ENCODE data around the gene COG6. TPM values are rescaled to one million over a fixed set of nuclear protein-coding genes. Genes with fewer than 3 reads are reported as not detected.

Gene COG6
- total RNA-seq, 1 donor from 2014 or later, result 29.6 TPM

GRCh38 chr13:39737047-39737446, 81.6 kb downstream of the COG6 start:
- ATAC-seq (ENCODE audit: low read depth), result no peak
- DNase-seq, result no peak
- H3K9me3 Mint-ChIP-seq, result peaks cover 8% of the 10 kb centered on the region
- ChIA-PET CTCF (no interaction called here), POLR2A (no interaction called here)
- H3K36me3 Mint-ChIP-seq (ENCODE audit: low read depth), result peaks cover 63% of the 10 kb centered on the region
- TF ChIP-seq, protein P1, sequence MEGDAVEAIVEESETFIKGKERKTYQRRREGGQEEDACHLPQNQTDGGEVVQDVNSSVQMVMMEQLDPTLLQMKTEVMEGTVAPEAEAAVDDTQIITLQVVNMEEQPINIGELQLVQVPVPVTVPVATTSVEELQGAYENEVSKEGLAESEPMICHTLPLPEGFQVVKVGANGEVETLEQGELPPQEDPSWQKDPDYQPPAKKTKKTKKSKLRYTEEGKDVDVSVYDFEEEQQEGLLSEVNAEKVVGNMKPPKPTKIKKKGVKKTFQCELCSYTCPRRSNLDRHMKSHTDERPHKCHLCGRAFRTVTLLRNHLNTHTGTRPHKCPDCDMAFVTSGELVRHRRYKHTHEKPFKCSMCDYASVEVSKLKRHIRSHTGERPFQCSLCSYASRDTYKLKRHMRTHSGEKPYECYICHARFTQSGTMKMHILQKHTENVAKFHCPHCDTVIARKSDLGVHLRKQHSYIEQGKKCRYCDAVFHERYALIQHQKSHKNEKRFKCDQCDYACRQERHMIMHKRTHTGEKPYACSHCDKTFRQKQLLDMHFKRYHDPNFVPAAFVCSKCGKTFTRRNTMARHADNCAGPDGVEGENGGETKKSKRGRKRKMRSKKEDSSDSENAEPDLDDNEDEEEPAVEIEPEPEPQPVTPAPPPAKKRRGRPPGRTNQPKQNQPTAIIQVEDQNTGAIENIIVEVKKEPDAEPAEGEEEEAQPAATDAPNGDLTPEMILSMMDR (IDR thresholded peaks at IDR 0.05), result no peak
- H3K4me1 Mint-ChIP-seq, result peaks cover 11% of the 10 kb centered on the region
- no peak overlapping the region for H3K27ac Mint-ChIP-seq
- intact Hi-C loops (cut with micrococcal nuclease), result no loop called here
- no peaks in the 10 kb centered on the region for H3K27me3 Mint-ChIP-seq
- H3K4me3 Mint-ChIP-seq, result no peak overlapping the region

DNA sequence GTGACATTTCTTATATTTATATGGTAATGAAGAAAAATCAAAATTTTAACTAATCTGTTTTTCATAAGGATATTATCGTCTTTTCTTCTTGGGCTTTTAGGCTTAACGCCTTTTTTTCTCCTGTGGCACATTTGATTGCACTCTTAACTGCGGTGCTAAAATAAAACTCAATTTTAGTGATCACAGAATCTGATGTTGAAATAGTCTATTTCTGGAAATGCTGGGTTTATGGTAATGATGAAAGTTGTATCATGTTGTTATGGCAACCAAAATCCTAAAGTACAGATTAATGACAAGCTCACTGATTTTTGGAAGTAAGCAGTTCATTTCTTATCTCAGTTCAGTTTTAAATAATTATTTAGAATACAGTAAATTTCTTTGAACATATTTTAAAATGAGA, 85.3 kb downstream of the COG6 start:
- POLR2A ChIA-PET, result no interaction called here
- peaks cover 32% of the 10 kb centered on the region for H3K36me3 Mint-ChIP-seq (ENCODE audit: low read depth)
- no peak for DNase-seq
- peaks cover 8% of the 10 kb centered on the region for H3K9me3 Mint-ChIP-seq
- H3K27me3 Mint-ChIP-seq, result no peaks in the 10 kb centered on the region
- CTCF ChIA-PET, result no interaction called here
- intact Hi-C loops (cut with micrococcal nuclease), result no loop called here
- H3K27ac Mint-ChIP-seq, result no peak overlapping the region
- H3K4me3 Mint-ChIP-seq, result no peak overlapping the region
- no peak for ATAC-seq (ENCODE audit: low read depth)
- H3K4me1 Mint-ChIP-seq, result no peaks in the 10 kb centered on the region
- TF ChIP-seq, protein P1 (IDR thresholded peaks at IDR 0.05), result no peak

DNA sequence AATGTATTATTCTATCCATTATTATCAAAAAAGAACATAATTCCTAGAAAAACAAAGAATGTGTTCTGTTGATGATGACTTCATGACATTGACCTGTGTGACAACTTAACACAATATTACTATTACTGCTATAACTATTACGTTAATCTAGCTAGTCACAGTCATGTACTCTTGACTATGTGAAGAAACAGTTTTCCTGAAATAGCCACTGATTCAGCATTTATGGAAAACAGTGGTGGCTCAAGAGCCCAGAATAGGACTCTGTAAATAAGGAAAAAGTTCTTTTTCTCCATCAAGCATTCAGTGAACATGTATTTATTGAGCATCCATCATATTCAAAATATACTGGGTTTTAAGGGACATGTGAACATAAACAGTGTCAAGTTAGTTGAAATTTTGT, 93.5 kb downstream of the COG6 start:
- Mint-ChIP-seq H3K36me3 (ENCODE audit: low read depth) (peaks cover 22% of the 10 kb centered on the region), H3K27ac (no peak overlapping the region), H3K4me1 (no peaks in the 10 kb centered on the region), H3K9me3 (no peaks in the 10 kb centered on the region), H3K4me3 (no peak overlapping the region), H3K27me3 (no peaks in the 10 kb centered on the region)
- ChIA-PET CTCF (no interaction called here), POLR2A (no interaction called here)
- TF ChIP-seq, protein P1 (IDR thresholded peaks at IDR 0.05), result no peak
- intact Hi-C loops (cut with micrococcal nuclease), result no loop called here
- ATAC-seq (ENCODE audit: low read depth) (no peak), DNase-seq (no peak)

- intact Hi-C loops (cut with micrococcal nuclease), result no loop called here
- H3K27me3 Mint-ChIP-seq, result no peaks in the 10 kb centered on the region
- H3K4me3 Mint-ChIP-seq, result no peak overlapping the region
- no peaks in the 10 kb centered on the region for H3K9me3 Mint-ChIP-seq
- no peak overlapping the region for H3K27ac Mint-ChIP-seq
- no peaks in the 10 kb centered on the region for H3K4me1 Mint-ChIP-seq
- CTCF ChIA-PET, result no interaction called here
- TF ChIP-seq, protein P1 (IDR thresholded peaks at IDR 0.05), result no peak
- DNase-seq, result no peak
- H3K36me3 Mint-ChIP-seq (ENCODE audit: low read depth), result peaks cover 23% of the 10 kb centered on the region
- ATAC-seq (ENCODE audit: low read depth), result no peak
- POLR2A ChIA-PET, result no interaction called here
Measured at GRCh38 chr13:39749528-39749927, 94.1 kb downstream of the COG6 start.

- CTCF ChIA-PET, result interaction anchor here (1.4 kb wide), 1 partner anchor 25 kb away, joined by 4 read pairs; no protein-coding TSS in a partner anchor
- TF ChIP-seq, protein P1 (IDR thresholded peaks at IDR 0.05), result no peak
- DNase-seq (no peak), ATAC-seq (ENCODE audit: low read depth) (no peak)
- Mint-ChIP-seq H3K9me3 (peaks cover 2% of the 10 kb centered on the region), H3K4me3 (no peak overlapping the region), H3K36me3 (ENCODE audit: low read depth) (peaks cover 27% of the 10 kb centered on the region), H3K27ac (no peak overlapping the region), H3K27me3 (no peaks in the 10 kb centered on the region), H3K4me1 (no peaks in the 10 kb centered on the region)
- POLR2A ChIA-PET, result no interaction called here
- intact Hi-C loops (cut with micrococcal nuclease), result no loop called here
Measured at GRCh38 chr13:39751805-39752204, 96.3 kb downstream of the COG6 start.
